GM10248 (cell line): ENCODE results near the gene ABCC12.

ENCODE experiments used
- CTCF ChIA-PET: fragments of 300-600 bp; sonication (Branson Sonifier 250); formaldehyde crosslinking; extraction: SDS; loops from one replicate; lab custom pipeline; 2021; ENCODE audit warnings: antibody characterized with exemption; lab: Yijun Ruan, JAX
- POLR2A ChIA-PET: fragments of 350-650 bp; sonication (Branson Sonifier 250); formaldehyde crosslinking; extraction: SDS; loops from one replicate; lab custom pipeline; 2020; ENCODE audit warnings: antibody characterized with exemption; lab: Yijun Ruan, JAX
- DNase-seq: peaks from one replicate; pipeline ENCODE4 v3.0.0; 2012; ENCODE audit errors: extremely low spot score
- TF ChIP-seq, protein P1 (sequence below): IDR thresholded peaks from 2 replicates; pipeline ENCODE4 v1.5.1; 2012; ENCODE audit warnings: mild to moderate bottlenecking, low read depth; ENCODE audit errors: extremely low read depth, missing control alignments, control extremely low read depth

The ABCC12 gene

DNA sequence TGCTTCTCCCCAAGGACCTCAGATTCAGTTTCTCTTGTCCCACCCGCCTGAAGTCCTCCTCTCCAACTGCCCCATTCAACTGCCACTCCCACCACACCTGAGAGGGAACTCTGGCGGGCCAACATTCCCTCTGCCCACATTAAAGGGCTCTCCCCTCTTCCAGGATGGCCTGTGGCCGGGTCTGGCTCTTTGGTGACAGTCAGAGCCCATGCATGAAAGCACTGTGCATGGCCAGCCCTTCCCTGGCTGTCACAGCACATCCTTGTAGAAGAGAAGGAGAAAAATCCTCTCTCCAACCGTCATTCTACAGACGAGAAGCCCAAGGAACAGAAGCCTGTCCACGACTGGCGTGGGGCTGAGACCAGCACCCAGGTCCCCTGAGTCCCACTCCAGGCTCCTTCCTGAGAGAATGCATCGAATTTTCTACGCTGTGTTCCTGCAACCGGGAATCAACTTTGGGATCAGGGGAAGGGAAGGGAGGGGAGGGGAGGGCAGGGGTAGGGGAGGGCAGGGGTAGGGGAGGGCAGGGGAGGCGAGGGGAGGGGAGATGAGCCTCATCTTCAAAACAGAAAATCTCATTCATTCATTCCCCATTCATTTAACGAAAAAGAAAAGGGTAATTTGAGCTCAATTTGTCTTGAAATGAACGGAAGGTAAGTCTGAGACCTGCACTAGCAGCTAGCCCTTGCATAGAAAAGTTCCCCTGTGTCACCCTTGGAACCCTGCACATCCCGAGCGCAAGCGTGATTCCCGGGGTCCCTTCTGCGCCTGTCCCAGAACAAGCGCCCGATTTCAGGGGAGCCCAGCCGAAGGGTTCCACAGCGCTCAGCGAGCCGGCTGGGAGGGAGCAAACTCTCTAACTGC, at the start of gene ABCC12:
TSS of gene ABCC12 (minus strand) at position 68 of the 864 bp plus-strand sequence. CDS start 9,569 bp downstream, outside the sequence.
- POLR2A ChIA-PET = no interaction called here
- TF ChIP-seq, protein P1, sequence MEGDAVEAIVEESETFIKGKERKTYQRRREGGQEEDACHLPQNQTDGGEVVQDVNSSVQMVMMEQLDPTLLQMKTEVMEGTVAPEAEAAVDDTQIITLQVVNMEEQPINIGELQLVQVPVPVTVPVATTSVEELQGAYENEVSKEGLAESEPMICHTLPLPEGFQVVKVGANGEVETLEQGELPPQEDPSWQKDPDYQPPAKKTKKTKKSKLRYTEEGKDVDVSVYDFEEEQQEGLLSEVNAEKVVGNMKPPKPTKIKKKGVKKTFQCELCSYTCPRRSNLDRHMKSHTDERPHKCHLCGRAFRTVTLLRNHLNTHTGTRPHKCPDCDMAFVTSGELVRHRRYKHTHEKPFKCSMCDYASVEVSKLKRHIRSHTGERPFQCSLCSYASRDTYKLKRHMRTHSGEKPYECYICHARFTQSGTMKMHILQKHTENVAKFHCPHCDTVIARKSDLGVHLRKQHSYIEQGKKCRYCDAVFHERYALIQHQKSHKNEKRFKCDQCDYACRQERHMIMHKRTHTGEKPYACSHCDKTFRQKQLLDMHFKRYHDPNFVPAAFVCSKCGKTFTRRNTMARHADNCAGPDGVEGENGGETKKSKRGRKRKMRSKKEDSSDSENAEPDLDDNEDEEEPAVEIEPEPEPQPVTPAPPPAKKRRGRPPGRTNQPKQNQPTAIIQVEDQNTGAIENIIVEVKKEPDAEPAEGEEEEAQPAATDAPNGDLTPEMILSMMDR = no peak
- CTCF ChIA-PET = interaction anchor here (0.6 to 7.8 kb wide), 21 partner anchors 9 to 1482 kb away, joined by 3 to 61 read pairs (median 4); partner anchors contain the start of gene NETO2
- DNase-seq = no peak

DNA sequence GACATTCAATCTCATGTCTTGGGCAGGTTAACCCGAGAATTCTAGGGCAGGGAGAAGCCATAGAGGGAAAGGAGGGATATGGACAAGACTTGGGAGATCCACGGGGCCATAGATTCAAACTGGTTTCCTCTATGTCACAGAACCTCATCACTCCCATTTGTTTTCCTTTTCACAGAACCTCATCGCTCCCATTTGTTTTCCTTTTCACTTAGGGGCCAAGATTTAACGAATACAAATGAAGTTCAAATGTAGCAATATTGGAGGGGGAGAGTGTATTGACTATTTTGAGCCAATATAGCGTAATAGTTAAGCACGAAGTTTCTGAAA, 49.0 kb upstream of the ABCC12 start:
- ChIA-PET POLR2A (no interaction called here), CTCF (no interaction called here)
- TF ChIP-seq, protein P1 = no peak
- no peak for DNase-seq

DNA sequence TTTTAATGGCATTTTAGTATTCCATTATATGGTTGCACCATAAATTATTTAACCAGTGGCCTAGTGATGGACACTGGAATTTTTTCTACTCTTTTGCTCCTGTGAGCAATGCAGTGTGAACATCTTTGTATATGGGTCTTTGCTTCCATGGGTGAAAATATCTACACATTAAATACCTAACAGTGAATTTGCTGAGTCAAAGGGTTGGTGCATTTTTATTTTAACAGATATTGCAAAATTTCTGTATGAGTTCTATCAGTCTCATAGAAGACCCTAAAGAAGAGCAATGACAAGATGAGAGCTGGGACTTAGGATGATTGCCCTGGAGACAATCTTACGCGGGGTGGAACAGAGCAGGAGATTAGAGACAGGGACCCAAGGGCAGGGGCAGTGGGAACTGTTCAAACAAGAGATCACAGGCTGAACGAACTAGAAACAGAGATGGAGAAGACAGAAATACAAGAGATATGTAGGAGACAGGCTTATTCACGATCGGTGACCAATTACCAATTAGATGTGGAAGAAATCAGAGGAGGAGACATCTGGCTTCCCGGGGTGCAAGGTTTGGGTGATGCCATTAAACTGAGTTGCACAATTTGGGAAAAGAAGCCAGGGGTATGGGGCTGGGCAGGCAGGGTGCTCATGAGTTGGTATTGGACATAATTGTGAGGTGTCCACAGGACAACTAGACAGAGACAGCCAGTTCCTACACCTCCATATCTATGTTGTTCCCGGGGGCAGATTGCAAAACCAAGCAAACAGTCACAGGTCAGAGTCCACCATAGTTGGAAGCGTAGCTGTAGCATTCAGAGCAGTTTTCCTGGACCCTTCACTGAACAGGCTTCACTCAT, 48.4 kb upstream of the ABCC12 start:
- ChIA-PET CTCF (no interaction called here), POLR2A (no interaction called here)
- no peak for DNase-seq
- TF ChIP-seq, protein P1 = no peak

GRCh38 chr16:48201515-48202201, 45.9 kb upstream of the ABCC12 start:
- CTCF ChIA-PET = interaction anchor here (1.1 kb wide), 1 partner anchor 9 kb away, joined by 3 read pairs; no protein-coding TSS in a partner anchor
- no peak for DNase-seq
- TF ChIP-seq, protein P1 = no peak
- POLR2A ChIA-PET = no interaction called here

- ChIA-PET CTCF (interaction anchor here (1.3 kb wide), 1 partner anchor 13 kb away, joined by 4 read pairs; no protein-coding TSS in a partner anchor), POLR2A (no interaction called here)
- no peak for DNase-seq
- TF ChIP-seq, protein P1 = no peak
Observed at GRCh38 chr16:48197294-48197693, 41.5 kb upstream of the ABCC12 start.
